HCT116 (cell line): ENCODE data around the gene MSMB. TPM values are rescaled to one million over a fixed set of nuclear protein-coding genes. Genes with fewer than 3 reads are reported as not detected.

Source experiments
- ATAC-seq: fragments of 200-7000 bp; cut with Tn5 transposase; 2 replicates; pipeline ENCODE4 v1.9.1; 2020; ENCODE audit warnings: mild to moderate bottlenecking, moderate library complexity
- BruUV-seq: library from RNA; stranded (reverse); fragments of 400-500 nt; replicated peaks from 2 replicates; lab custom pipeline; 2021; lab: Mats Ljungman, UMichigan
- CTCF ChIA-PET: fragments of 300-600 bp; sonication (Branson Sonifier 250); formaldehyde crosslinking; loops from one replicate; lab custom pipeline; 2021; ENCODE audit warnings: antibody characterized with exemption; lab: Charles Lee
- POLR2A ChIA-PET: fragments of 300-600, 350-600 bp; sonication (Branson Sonifier 250); formaldehyde crosslinking; loops from one replicate; lab custom pipeline; 2021; ENCODE audit warnings: antibody characterized with exemption; lab: Charles Lee
- RAD21 ChIA-PET, 2 experiments: fragments of 300-600 bp; sonication (Branson Sonifier 250); formaldehyde crosslinking; loops; one replicate each; lab custom pipeline; 2023; ENCODE audit warnings: low total read pairs in 2 of 2; ENCODE audit not compliant: uncharacterized antibody in 2 of 2, unreplicated experiment in 2 of 2, low non-redundant PET in 1 of 2; lab: Charles Lee
- DNase-seq: peaks from one replicate; pipeline ENCODE4 v3.0.0-alpha.2; 2010; ENCODE audit warnings: low read depth, low spot score
- H2AFZ ChIP-seq: fragments of 200-600 bp; shearing (Covaris generic), sonication (generic); 2 replicates; pipeline ENCODE4 v1.6.1; 2017; ENCODE audit warnings: low read depth, mixed run types, mixed read lengths, antibody characterized with exemption, low read length; ENCODE audit not compliant: poor library complexity, severe bottlenecking
- H3K27ac ChIP-seq: 2 replicates; pipeline ENCODE4 v1.5.1; 2012; ENCODE audit warnings: low read depth, low read length
- H3K27me3 ChIP-seq: fragments of 200-600 bp; sonication (generic); 2 replicates; pipeline ENCODE4 v1.6.1; 2016; ENCODE audit warnings: mixed run types, low read length, mixed read lengths; ENCODE audit not compliant: insufficient read depth
- H3K36me3 ChIP-seq, 2 experiments: fragments of 200-500 bp in 1 of 2; fragments of 200-600 bp in 1 of 2; sonication (Bioruptor generic) in 1 of 2; sonication (generic) in 1 of 2; 2 replicates each; pipeline versions ENCODE4 v1.5.1 to v1.6.1; 2014 to 2016; ENCODE audit warnings: low read length in 2 of 2, inconsistent platforms in 1 of 2, mixed read lengths in 1 of 2, mixed run types in 1 of 2; ENCODE audit not compliant: insufficient read depth in 2 of 2, control insufficient read depth in 1 of 2
- H3K4me1 ChIP-seq, 2 experiments: fragments of 200-600 bp in 1 of 2; sonication (generic) in 1 of 2; 2 replicates each; pipeline versions ENCODE4 v1.5.1 to v1.6.1; 2012 to 2017; ENCODE audit warnings: low read length in 2 of 2, inconsistent platforms in 1 of 2, mild to moderate bottlenecking in 1 of 2, mixed read lengths in 1 of 2, mixed run types in 1 of 2, moderate library complexity in 1 of 2; ENCODE audit not compliant: insufficient read depth in 2 of 2, control insufficient read depth in 1 of 2
- H3K4me2 ChIP-seq: fragments of 200-600 bp; sonication (generic); 2 replicates; pipeline ENCODE4 v1.6.1; 2017; ENCODE audit warnings: mixed run types, low read length, mixed read lengths
- H3K4me3 ChIP-seq, 2 experiments: fragments of 200-600 bp in 1 of 2; sonication (generic) in 1 of 2; replicated peaks in 1 of 2; 2 replicates each; pipeline ENCODE4 v1.5.1; 2011 to 2016; ENCODE audit warnings: low read length in 2 of 2, control low read depth in 1 of 2, low read depth in 1 of 2, mild to moderate bottlenecking in 1 of 2, mixed read lengths in 1 of 2, mixed run types in 1 of 2
- H3K79me2 ChIP-seq: fragments of 200-600 bp; sonication (generic); 2 replicates; pipeline ENCODE4 v1.6.1; 2017; ENCODE audit warnings: mild to moderate bottlenecking, mixed run types, low read length, moderate library complexity, mixed read lengths; ENCODE audit not compliant: insufficient read depth
- H3K9ac ChIP-seq: fragments of 200-600 bp; sonication (generic); 2 replicates; pipeline ENCODE4 v1.6.1; 2016; ENCODE audit warnings: low read length, mixed read lengths
- H3K9me2 ChIP-seq: fragments of 200-600 bp; sonication (generic), shearing (Covaris generic); 2 replicates; pipeline ENCODE4 v1.6.1; 2017; ENCODE audit warnings: mixed run types, mild to moderate bottlenecking, moderate library complexity; ENCODE audit not compliant: insufficient read depth
- H3K9me3 ChIP-seq, 2 experiments: fragments of 200-500 bp in 1 of 2; fragments of 200-600 bp in 1 of 2; sonication (Bioruptor generic) in 1 of 2; sonication (generic) in 1 of 2; 2 replicates each; pipeline ENCODE4 v1.6.1; 2014 to 2017; ENCODE audit warnings: low read length in 2 of 2, mixed read lengths in 2 of 2, inconsistent platforms in 1 of 2, low read depth in 1 of 2, mild to moderate bottlenecking in 1 of 2, mixed run types in 1 of 2, moderate library complexity in 1 of 2; ENCODE audit not compliant: control insufficient read depth in 1 of 2, insufficient read depth in 1 of 2
- H4K20me1 ChIP-seq: fragments of 200-600 bp; sonication (generic), shearing (Covaris generic); 2 replicates; pipeline ENCODE4 v1.6.1; 2017; ENCODE audit warnings: mixed run types, mild to moderate bottlenecking, moderate library complexity; ENCODE audit not compliant: insufficient read depth
- EGR1 ChIP-seq: IDR thresholded peaks from 2 replicates; pipeline ENCODE4 v1.6.1; 2012; ENCODE audit warnings: low read depth
- ELF1 ChIP-seq: IDR thresholded peaks from 2 replicates; pipeline ENCODE4 v1.6.1; 2012; ENCODE audit warnings: low read depth, borderline replicate concordance
- EZH2 ChIP-seq: fragments of 200-600 bp; sonication (generic); IDR thresholded peaks from 2 replicates; pipeline ENCODE4 v1.6.1; 2017; ENCODE audit warnings: antibody characterized with exemption, mixed run types
- FOSL1 ChIP-seq: IDR thresholded peaks from 2 replicates; pipeline ENCODE4 v1.6.1; 2012; ENCODE audit warnings: low read depth
- JUND ChIP-seq: IDR thresholded peaks from 2 replicates; pipeline ENCODE4 v1.6.1; 2012
- POLR2AphosphoS5 ChIP-seq: IDR thresholded peaks from 2 replicates; pipeline ENCODE4 v1.6.1; 2011; ENCODE audit warnings: mild to moderate bottlenecking, low read depth, low read length, moderate library complexity
- REST ChIP-seq: IDR thresholded peaks from 2 replicates; pipeline ENCODE4 v1.6.1; 2012; ENCODE audit warnings: low read depth
- SIN3A ChIP-seq: IDR thresholded peaks from 2 replicates; pipeline ENCODE4 v1.6.1; 2012; ENCODE audit warnings: low read depth
- SRF ChIP-seq: IDR thresholded peaks from 2 replicates; pipeline ENCODE4 v1.6.1; 2012; ENCODE audit warnings: low read depth
- YY1 ChIP-seq: IDR thresholded peaks from 2 replicates; pipeline ENCODE4 v1.6.1; 2011; ENCODE audit warnings: low read length, low read depth, moderate library complexity, mild to moderate bottlenecking; ENCODE audit not compliant: insufficient replicate concordance; ENCODE audit errors: extremely low read depth
- ZFX ChIP-seq: fragments of 450-650 bp; IDR thresholded peaks from 2 replicates; pipeline ENCODE4 v1.6.1; 2017
- ZNF274 ChIP-seq: fragments of 200-500 bp; sonication (Bioruptor generic); IDR thresholded peaks from 2 replicates; pipeline ENCODE4 v1.6.1; 2014; ENCODE audit warnings: mild to moderate bottlenecking, low read depth, low read length, inconsistent platforms
- intact Hi-C: fragments of 100-400 bp; cut with micrococcal nuclease; formaldehyde crosslinking; loops from 2 replicates; pipeline ENCODE4 v1.10.0; 2022
- total RNA-seq: library from RNA; stranded (reverse); gene quantifications from one replicate; pipeline ENCODE4 v1.2.1, GENCODE V29; 2021; ENCODE audit not compliant: unreplicated experiment
- TF ChIP-seq, protein P1 (sequence below): IDR thresholded peaks from 2 replicates; pipeline ENCODE4 v1.6.1; 2011; ENCODE audit warnings: mild to moderate bottlenecking, low read length, moderate library complexity; ENCODE audit not compliant: insufficient replicate concordance; ENCODE audit errors: extremely low read depth
- TF ChIP-seq, protein P2 (sequence below): IDR thresholded peaks from 2 replicates; pipeline ENCODE4 v1.6.1; 2012

Gene MSMB
- total RNA-seq, 1 experiment from 2014 or later = not detected

- no TSS peak for BruUV-seq
- H3K9me2 ChIP-seq = no peaks in the 10 kb centered on the region
- no peak overlapping the region for H3K9ac ChIP-seq
- no peak for TF ChIP-seq REST
- no peak overlapping the region for H3K4me2 ChIP-seq
- DNase-seq (no peak), ATAC-seq (no peak)
- no peak overlapping the region for H3K4me3 ChIP-seq
- no peak overlapping the region for H2AFZ ChIP-seq
- H3K36me3 ChIP-seq = no peaks in the 10 kb centered on the region
- CTCF ChIA-PET = no interaction called here
- RAD21 ChIA-PET = no interaction called here
- no peaks in the 10 kb centered on the region for H3K4me1 ChIP-seq
- no peaks in the 10 kb centered on the region for H3K79me2 ChIP-seq
- H3K9me3 ChIP-seq = no peaks in the 10 kb centered on the region
- POLR2A ChIA-PET = no interaction called here
- H3K27ac ChIP-seq = no peak overlapping the region
- no peaks in the 10 kb centered on the region for H3K27me3 ChIP-seq
- intact Hi-C loops = no loop called here
- no peaks in the 10 kb centered on the region for H4K20me1 ChIP-seq
These were observed 27.5 kb upstream of the MSMB start for GRCh38 chr10:46073564-46073963.

DNA sequence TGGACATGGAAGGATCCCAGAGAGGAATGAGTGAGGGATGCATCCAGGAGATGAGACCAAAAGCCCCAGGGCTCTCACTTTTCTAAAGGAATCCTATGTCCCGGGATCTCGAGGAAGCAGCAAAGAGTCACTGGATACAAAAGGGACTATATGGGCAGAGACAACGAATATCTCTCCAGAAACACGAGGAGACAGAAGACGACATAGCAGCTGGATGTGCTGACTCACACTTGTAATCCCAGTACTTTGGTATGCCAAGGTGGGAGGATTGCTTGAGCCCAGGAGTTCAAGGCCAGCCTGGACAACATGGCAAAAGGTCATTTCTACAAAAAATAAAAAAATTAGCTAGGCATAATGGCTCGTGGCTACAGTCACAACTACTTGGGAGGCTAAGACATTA lies 24.7 kb upstream of the MSMB start:
- intact Hi-C loops = no loop called here
- Histone ChIP-seq H3K79me2 (no peaks in the 10 kb centered on the region), H3K9me2 (no peaks in the 10 kb centered on the region), H2AFZ (no peak overlapping the region), H3K27ac (no peak overlapping the region), H3K4me1 (no peaks in the 10 kb centered on the region), H4K20me1 (no peaks in the 10 kb centered on the region), H3K27me3 (no peaks in the 10 kb centered on the region), H3K4me2 (no peak overlapping the region), H3K9ac (no peak overlapping the region), H3K9me3 (no peaks in the 10 kb centered on the region), H3K36me3 (no peaks in the 10 kb centered on the region), H3K4me3 (no peak overlapping the region)
- ChIA-PET CTCF (no interaction called here), POLR2A (no interaction called here), RAD21 (no interaction called here)
- no TSS peak for BruUV-seq
- no peak for DNase-seq
- no peak for ATAC-seq
- TF ChIP-seq EGR1 = no peak
- no peak for TF ChIP-seq FOSL1
- TF ChIP-seq ZFX = no peak
- TF ChIP-seq SRF = no peak
- no peak for TF ChIP-seq ZNF274
- TF ChIP-seq, protein P1, sequence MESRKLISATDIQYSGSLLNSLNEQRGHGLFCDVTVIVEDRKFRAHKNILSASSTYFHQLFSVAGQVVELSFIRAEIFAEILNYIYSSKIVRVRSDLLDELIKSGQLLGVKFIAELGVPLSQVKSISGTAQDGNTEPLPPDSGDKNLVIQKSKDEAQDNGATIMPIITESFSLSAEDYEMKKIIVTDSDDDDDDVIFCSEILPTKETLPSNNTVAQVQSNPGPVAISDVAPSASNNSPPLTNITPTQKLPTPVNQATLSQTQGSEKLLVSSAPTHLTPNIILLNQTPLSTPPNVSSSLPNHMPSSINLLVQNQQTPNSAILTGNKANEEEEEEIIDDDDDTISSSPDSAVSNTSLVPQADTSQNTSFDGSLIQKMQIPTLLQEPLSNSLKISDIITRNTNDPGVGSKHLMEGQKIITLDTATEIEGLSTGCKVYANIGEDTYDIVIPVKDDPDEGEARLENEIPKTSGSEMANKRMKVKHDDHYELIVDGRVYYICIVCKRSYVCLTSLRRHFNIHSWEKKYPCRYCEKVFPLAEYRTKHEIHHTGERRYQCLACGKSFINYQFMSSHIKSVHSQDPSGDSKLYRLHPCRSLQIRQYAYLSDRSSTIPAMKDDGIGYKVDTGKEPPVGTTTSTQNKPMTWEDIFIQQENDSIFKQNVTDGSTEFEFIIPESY = no peak
- TF ChIP-seq POLR2AphosphoS5 = no peak
- TF ChIP-seq EZH2 = no peak
- TF ChIP-seq ELF1 = no peak
- TF ChIP-seq YY1 = no peak
- TF ChIP-seq, protein P2, sequence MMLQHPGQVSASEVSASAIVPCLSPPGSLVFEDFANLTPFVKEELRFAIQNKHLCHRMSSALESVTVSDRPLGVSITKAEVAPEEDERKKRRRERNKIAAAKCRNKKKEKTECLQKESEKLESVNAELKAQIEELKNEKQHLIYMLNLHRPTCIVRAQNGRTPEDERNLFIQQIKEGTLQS = no peak
- TF ChIP-seq SIN3A = no peak
- no peak for TF ChIP-seq JUND
